Tibial nerve (tissue), 3 donors: ENCODE data around the gene CFAP99.

ENCODE experiments used
- POLR2A ChIP-seq, 2 donors: fragments of 450-650 bp; IDR thresholded peaks; one replicate each; pipeline ENCODE4 v1.6.1; 2017; ENCODE audit warnings: antibody characterized with exemption in 2 of 2, mild to moderate bottlenecking in 2 of 2, moderate library complexity in 2 of 2
- TF ChIP-seq, protein P1 (sequence below), 5 experiments: fragments of 200-600 bp in 3 of 5; fragments of 450-650 bp in 2 of 5; sonication (generic) in 3 of 5; IDR thresholded peaks; one replicate each; pipeline ENCODE4 v1.5.1; 2016 to 2019; ENCODE audit warnings: antibody characterized with exemption in 5 of 5, mild to moderate bottlenecking in 3 of 5, moderate library complexity in 2 of 5

DNA sequence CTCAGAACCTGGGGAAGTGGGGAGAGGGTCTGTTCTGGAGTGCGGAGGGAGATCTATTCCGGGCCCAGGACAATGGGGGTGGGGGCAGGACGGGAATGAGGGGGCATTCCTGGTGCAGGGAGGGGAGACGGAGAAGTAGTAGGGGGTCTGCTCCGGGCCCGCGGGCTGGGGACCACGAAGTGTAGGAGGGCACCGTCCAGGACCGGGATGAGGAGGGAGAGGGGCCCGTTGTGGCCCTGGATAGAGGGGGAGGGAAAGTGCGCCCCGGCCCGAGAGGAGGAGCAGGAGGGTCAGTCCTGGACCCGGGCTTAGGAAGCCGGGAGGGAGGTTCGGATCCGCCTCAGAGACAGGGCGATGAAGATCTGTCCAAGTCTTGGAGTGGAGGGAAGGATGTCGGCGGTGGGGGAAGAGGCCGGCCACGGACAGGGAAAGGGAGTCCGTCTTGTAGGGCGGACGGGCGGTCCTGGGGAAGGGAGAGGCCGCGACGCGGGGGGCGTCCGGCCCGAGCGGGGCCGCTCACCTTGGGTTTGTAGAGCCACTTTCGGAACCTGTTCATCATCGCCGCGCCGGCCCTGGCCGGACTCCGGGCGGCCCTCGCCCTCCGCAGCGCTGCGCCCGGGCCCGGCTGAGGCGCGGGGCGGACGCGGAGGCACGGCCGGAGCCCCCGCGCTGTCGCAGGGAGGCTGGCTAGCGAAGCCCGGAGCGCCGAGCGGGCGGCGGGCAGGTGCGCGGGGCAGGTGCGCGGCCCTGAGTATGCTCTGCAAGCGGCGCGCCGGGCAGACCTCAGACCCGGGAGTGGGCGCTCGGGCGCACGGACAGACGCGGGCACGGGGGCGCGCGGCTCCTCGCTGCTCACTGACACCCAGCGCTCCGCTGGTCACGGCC lies 748 bp upstream of the CFAP99 start, which contains the start of gene ZFYVE28:
- TF ChIP-seq, protein P1, sequence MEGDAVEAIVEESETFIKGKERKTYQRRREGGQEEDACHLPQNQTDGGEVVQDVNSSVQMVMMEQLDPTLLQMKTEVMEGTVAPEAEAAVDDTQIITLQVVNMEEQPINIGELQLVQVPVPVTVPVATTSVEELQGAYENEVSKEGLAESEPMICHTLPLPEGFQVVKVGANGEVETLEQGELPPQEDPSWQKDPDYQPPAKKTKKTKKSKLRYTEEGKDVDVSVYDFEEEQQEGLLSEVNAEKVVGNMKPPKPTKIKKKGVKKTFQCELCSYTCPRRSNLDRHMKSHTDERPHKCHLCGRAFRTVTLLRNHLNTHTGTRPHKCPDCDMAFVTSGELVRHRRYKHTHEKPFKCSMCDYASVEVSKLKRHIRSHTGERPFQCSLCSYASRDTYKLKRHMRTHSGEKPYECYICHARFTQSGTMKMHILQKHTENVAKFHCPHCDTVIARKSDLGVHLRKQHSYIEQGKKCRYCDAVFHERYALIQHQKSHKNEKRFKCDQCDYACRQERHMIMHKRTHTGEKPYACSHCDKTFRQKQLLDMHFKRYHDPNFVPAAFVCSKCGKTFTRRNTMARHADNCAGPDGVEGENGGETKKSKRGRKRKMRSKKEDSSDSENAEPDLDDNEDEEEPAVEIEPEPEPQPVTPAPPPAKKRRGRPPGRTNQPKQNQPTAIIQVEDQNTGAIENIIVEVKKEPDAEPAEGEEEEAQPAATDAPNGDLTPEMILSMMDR (IDR thresholded peaks at IDR 0.05), result no peak
- peak; percentile 35 to 51 for TF ChIP-seq POLR2A (IDR thresholded peaks at IDR 0.05)
